IPS DF 6.9 (cell line): ENCODE measurements around the gene PARM1.

Source experiments
- DNase-seq: peaks from one replicate; pipeline ENCODE4 v3.0.0-alpha.2; 2013; ENCODE audit warnings: low read depth, low spot score
- H3K27ac ChIP-seq: one replicate; pipeline ENCODE4 v1.5.1; 2013; ENCODE audit warnings: low read length, control low read depth
- H3K27me3 ChIP-seq: 2 replicates; pipeline ENCODE4 v1.6.1; 2013; ENCODE audit warnings: mild to moderate bottlenecking, low read length; ENCODE audit not compliant: control insufficient read depth, insufficient read depth
- H3K36me3 ChIP-seq: 2 replicates; pipeline ENCODE4 v1.6.1; 2013; ENCODE audit warnings: low read length; ENCODE audit not compliant: control insufficient read depth, insufficient read depth
- H3K4me1 ChIP-seq: 2 replicates; pipeline ENCODE4 v1.6.1; 2013; ENCODE audit warnings: low read length; ENCODE audit not compliant: control insufficient read depth, insufficient read depth
- H3K4me3 ChIP-seq: 2 replicates; pipeline ENCODE4 v1.5.1; 2013; ENCODE audit warnings: mild to moderate bottlenecking, low read length
- H3K9me3 ChIP-seq: 2 replicates; pipeline ENCODE4 v1.6.1; 2013; ENCODE audit warnings: low read length, inconsistent platforms; ENCODE audit not compliant: control insufficient read depth, insufficient read depth
- WGBS: extraction: QIAGEN DNeasy Blood & Tissue Kit; methylation state at CpG from one replicate; pipeline ENCODE4 v1.1.7; 2013; ENCODE audit warnings: mixed read lengths, missing lambda C conversion rate; ENCODE audit not compliant: insufficient read length, insufficient coverage; 5-methylcytosine and 5-hydroxymethylcytosine counted together

PARM1 gene

DNA sequence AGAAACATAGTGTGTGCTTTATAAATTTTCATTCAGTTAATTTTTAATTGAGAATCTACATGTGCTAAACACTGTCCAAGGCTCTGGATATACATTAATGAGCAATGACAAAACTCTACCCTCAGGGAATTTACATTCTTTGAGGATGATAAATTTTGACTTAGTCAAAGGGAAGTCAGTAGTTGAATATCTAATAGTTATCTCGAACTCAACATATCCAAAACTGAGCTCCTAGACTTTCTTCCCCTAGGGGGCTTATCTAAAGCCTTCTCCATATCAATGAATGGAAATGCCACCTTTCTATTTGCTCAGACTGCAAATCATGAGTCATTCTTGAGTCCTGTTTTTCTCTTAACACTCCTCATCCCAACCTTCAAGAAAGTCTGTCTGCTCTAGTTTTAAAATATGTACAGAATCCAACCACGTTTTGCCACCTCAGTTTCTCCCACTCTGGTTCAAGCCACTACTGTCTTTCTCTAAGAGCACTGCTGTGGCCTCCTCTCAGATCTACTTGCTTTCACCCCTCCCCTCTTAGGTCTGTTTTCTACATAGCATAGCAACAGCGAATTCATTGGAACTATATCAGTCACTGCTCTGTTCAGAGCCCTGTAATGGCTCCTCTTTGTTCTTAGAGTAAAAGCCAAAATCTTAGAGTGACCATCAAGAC lies 9.5 kb downstream of the PARM1 start:
- H3K4me3 ChIP-seq = no peak overlapping the region
- WGBS = no CpG with 5 or more reads among the region's 3 CpGs
- DNase-seq = no peak

DNA sequence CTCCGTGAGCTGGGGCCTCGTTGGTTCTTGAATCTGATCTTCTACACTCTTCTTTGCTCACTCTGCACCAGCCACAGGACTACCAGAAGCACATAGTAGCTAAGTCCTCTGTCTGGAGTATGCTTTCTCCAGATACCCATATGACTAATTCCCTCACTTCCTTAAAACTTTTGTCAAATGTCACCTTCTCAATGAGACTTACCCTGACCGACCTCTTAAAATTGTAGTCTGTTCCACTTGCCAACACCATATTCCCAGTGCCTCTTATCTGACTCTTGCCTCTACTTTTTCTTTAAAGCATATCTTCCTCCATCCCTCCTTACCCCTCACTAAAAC lies 10.0 kb downstream of the PARM1 start:
- no peaks in the 10 kb centered on the region for H3K9me3 ChIP-seq
- WGBS = no CpG with 5 or more reads among the region's 3 CpGs
- peaks cover 1% of the 10 kb centered on the region; the same call in 1 of the 2 replicates for H3K4me1 ChIP-seq
- H3K27ac ChIP-seq = no peak overlapping the region
- no peaks in the 10 kb centered on the region for H3K27me3 ChIP-seq
- no peak for DNase-seq
- no peaks in the 10 kb centered on the region for H3K36me3 ChIP-seq
- no peak overlapping the region for H3K4me3 ChIP-seq

More for the DNA sequence above, 9.5 kb downstream of the PARM1 start:
- Histone ChIP-seq H3K36me3 (no peaks in the 10 kb centered on the region), H3K27ac (no peak overlapping the region), H3K4me1 (peaks cover 1% of the 10 kb centered on the region; the same call in 1 of the 2 replicates), H3K27me3 (no peaks in the 10 kb centered on the region), H3K9me3 (no peaks in the 10 kb centered on the region)

DNA sequence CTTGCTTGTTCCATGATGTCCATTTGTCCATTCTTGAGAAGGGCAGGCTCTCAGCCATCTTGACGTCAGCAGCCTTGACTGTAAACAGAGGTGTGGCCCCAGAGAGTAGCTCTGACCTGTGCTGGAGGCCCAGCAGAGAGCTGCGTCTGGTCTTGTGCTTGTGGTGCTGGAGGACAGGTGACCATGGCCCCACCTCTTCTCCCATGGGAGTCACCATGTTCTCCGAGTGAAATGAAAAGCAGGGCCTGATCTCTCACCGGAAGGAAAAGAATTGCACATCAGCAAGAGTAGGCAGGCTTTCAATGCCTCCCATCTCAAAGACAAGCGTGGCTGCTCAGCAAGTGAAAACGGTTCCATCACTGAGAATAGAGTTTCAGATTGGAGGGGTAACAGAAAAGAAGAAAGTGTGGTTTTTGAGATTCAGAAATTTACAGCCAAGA lies 11.5 kb downstream of the PARM1 start:
- H3K27ac ChIP-seq = no peak overlapping the region
- no peak overlapping the region for H3K4me3 ChIP-seq
- H3K9me3 ChIP-seq = no peaks in the 10 kb centered on the region
- no peaks in the 10 kb centered on the region for H3K36me3 ChIP-seq
- H3K4me1 ChIP-seq = peaks cover 1% of the 10 kb centered on the region; the same call in 1 of the 2 replicates
- WGBS = no CpG with 5 or more reads among the region's 6 CpGs
- no peaks in the 10 kb centered on the region for H3K27me3 ChIP-seq
- no peak for DNase-seq

DNA sequence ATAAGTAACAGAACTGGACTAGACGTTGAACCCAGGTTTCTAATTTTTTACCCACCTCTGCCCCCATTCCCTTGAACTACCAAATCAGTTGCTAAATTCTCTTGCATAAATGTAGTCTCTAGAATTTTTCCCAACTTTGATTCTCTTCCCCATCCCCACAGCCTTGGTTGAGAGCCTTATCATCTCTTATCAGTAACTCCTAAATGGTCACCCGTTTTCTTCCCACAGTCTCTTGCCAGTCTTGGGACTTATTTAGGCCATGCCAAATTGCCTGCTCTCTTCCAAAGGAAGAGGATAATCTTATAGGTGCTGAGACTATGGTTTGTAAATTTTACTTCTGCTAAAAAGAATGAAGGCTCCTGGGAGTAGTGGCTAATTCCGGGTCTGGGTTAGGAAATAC lies 13.3 kb downstream of the PARM1 start:
- no peak overlapping the region for H3K27ac ChIP-seq
- no CpG with 5 or more reads among the region's 3 CpGs for WGBS
- no peaks in the 10 kb centered on the region for H3K27me3 ChIP-seq
- peaks cover 1% of the 10 kb centered on the region; the same call in 1 of the 2 replicates for H3K4me1 ChIP-seq
- DNase-seq = no peak
- H3K36me3 ChIP-seq = no peaks in the 10 kb centered on the region
- H3K4me3 ChIP-seq = no peak overlapping the region
- H3K9me3 ChIP-seq = no peaks in the 10 kb centered on the region

DNA sequence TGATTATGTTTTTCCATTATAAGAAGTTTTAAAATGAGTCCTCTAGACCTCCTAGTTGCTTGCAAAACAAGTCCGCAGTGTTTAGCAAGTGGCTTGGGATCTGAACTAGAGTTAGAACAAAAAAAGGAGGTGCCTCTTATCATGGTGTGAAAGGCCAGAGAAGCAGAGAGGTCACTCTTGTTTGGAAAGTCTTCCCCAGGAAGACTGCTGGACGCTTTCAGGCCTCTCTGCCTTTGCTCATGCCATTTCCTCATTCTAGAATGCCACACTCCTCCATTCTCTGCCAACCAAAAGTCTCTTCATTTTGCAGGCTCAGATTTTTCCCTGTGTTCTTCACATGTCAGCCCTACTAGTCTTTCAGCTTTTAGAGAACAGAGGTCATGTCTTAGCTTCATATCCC lies 14.9 kb downstream of the PARM1 start:
- no peak for DNase-seq
- H3K27me3 ChIP-seq = no peaks in the 10 kb centered on the region
- no peaks in the 10 kb centered on the region for H3K9me3 ChIP-seq
- WGBS = no CpG with 5 or more reads among the region's 2 CpGs
- no peaks in the 10 kb centered on the region for H3K36me3 ChIP-seq
- no peak overlapping the region for H3K27ac ChIP-seq
- peaks cover under 1% of the 10 kb centered on the region; the same call in 1 of the 2 replicates for H3K4me1 ChIP-seq
- no peak overlapping the region for H3K4me3 ChIP-seq

DNA sequence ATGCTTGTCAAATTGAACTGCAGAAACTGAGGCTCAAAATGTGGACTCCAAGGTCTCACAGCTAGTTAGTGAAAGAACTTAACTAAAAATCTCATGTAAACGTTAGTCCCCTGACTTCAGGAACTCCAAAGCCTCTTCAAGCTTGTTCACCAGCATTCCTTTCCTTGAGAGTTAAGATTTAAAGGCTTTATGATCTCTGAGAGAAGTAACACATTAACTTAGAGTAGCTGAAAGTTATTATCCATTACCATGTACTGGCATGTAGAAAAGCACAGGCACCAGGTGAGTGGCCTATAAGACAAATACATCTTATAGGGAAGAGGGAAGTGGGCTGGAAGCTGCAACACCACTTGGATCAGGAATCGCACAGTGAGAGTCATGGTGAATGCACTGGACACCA lies 15.3 kb downstream of the PARM1 start:
- WGBS = no CpG with 5 or more reads among the region's 2 CpGs
- no peak for DNase-seq
- Histone ChIP-seq H3K4me1 (no peaks in the 10 kb centered on the region), H3K36me3 (no peaks in the 10 kb centered on the region), H3K27ac (no peak overlapping the region), H3K4me3 (no peak overlapping the region), H3K9me3 (no peaks in the 10 kb centered on the region), H3K27me3 (no peaks in the 10 kb centered on the region)

DNA sequence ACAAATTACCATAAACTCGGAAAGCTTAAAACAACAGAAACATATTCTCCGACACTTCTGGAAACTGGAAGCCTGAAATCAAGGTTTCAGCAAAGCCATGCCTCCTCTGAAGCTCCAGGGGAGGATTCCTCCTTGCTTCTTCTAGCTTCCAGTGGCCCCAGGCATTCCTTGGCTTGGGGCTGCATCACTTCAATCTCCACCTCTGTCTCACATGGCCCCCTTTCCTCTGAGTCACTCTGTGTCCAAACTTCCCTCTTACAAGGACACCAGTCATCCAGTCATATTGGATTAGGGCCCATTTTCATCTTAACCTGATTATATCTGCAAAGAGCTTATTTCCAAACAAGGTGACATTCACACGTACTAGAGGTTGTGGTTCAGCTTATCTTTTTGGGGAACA lies 17.3 kb downstream of the PARM1 start:
- no peak for DNase-seq
- H3K9me3 ChIP-seq = no peaks in the 10 kb centered on the region
- WGBS = no CpG with 5 or more reads among the region's 3 CpGs

DNA sequence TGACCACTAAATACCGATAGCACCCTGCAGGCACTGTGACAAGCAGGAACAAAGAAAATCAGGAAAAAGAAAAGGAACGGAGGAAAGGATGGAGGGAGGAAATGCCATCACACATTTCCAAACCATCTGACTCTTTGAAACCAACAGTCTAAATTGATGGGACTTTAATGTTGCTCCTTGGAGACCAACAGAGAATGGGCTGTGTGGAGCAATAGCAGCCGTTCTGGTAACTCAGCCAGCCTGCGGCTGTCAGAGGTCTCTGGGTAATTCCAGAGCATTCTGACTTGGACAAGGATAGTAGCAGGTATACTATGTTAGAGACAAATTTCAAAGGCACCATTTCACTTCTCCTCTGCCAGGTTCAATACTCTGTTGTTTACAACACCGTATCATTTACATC lies 18.0 kb downstream of the PARM1 start:
- H3K27me3 ChIP-seq = no peaks in the 10 kb centered on the region
- no CpG with 5 or more reads among the region's 5 CpGs for WGBS
- no peak overlapping the region for H3K27ac ChIP-seq
- no peaks in the 10 kb centered on the region for H3K36me3 ChIP-seq
- H3K4me3 ChIP-seq = no peak overlapping the region
- no peak for DNase-seq
- H3K9me3 ChIP-seq = no peaks in the 10 kb centered on the region
- no peaks in the 10 kb centered on the region for H3K4me1 ChIP-seq

More for the DNA sequence above, 17.3 kb downstream of the PARM1 start:
- Histone ChIP-seq H3K4me1 (no peaks in the 10 kb centered on the region), H3K36me3 (no peaks in the 10 kb centered on the region), H3K27ac (no peak overlapping the region), H3K27me3 (no peaks in the 10 kb centered on the region), H3K4me3 (no peak overlapping the region)

DNA sequence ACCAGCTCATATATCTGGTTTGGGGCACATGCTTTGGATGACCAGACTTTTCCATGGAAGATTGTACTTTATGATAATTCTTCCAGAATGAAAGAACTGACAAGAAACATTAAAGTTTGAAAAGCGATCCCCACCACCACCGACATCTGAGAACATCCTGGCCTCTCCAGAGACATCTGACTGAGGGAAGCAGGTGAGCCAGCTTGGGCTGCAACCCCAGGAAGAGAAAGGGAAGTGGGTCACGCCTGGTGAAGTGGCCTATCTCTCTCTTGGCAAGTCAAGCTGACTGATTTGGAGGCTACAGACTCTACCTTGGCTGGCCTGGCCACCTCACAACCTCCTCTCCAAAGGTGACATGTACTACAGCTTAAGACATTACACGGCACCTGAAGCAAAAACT lies 20.7 kb downstream of the PARM1 start:
- WGBS = no CpG with 5 or more reads among the region's 4 CpGs
- H3K36me3 ChIP-seq = no peaks in the 10 kb centered on the region
- H3K4me1 ChIP-seq = no peaks in the 10 kb centered on the region

DNA sequence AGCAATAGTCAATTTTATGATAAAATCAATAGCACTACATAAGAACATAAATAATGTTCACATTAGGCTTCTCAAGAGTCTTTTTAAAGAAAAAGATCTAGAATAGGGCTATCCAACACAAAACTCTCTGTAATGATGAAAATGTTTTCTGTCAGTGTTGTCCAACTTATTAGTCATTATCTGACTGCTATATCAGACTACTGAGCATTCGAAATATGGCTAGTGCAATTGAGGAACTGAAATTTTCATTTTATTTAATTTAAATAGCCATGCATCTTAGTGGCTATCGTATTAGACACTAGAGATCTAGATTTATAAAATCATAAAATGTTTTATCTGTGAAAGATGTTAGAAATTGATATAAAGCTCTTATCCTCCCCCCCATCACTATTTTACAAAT lies 26.0 kb downstream of the PARM1 start:
- no peaks in the 10 kb centered on the region for H3K9me3 ChIP-seq
- H3K4me1 ChIP-seq = no peaks in the 10 kb centered on the region
- no peaks in the 10 kb centered on the region for H3K27me3 ChIP-seq
- no peaks in the 10 kb centered on the region for H3K36me3 ChIP-seq
- no peak for DNase-seq
- no CpG with 5 or more reads among the region's 2 CpGs for WGBS
- no peak overlapping the region for H3K4me3 ChIP-seq
- no peak overlapping the region for H3K27ac ChIP-seq

More for the DNA sequence above, 20.7 kb downstream of the PARM1 start:
- DNase-seq = no peak
- no peaks in the 10 kb centered on the region for H3K9me3 ChIP-seq
- no peaks in the 10 kb centered on the region for H3K27me3 ChIP-seq
- H3K27ac ChIP-seq = no peak overlapping the region
- H3K4me3 ChIP-seq = no peak overlapping the region

DNA sequence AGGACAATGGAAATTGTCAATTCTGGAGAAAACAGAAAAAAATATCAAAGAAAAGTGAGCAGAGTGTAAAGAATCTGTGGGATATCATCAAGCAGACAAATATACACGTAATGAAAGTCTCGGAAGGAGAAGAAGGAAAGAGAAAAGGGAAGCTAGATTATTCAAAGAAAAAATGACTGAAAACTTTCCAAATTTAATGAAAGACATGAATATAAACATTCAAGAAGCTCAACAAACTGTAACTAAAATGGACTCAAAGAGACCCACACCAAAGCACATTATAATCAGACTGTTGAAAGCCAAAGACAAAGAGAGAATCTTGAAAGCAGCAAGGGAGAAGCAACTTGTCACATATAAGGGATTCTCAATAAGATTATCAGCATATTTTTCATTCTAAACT lies 28.3 kb downstream of the PARM1 start:
- no peak for DNase-seq
- Histone ChIP-seq H3K4me3 (no peak overlapping the region), H3K27me3 (no peaks in the 10 kb centered on the region), H3K9me3 (no peaks in the 10 kb centered on the region), H3K4me1 (no peaks in the 10 kb centered on the region), H3K36me3 (no peaks in the 10 kb centered on the region), H3K27ac (no peak overlapping the region)
- WGBS = no CpG with 5 or more reads among the region's 2 CpGs
